Left lung (tissue), 10 donors: Measurements from ENCODE around the gene NAP1L4. TPM values are rescaled to one million over a fixed set of nuclear protein-coding genes. Genes with fewer than 3 reads are reported as not detected.
"Not testable (repeated sequence)": the region's sequence is repeated elsewhere in the genome, so short reads cannot be mapped to it uniquely, and the experiment has no call there.

Source experiments
- ATAC-seq: fragments of 200-7000 bp; cut with Tn5 transposase; one replicate; pipeline ENCODE4 v1.9.1; 2020; ENCODE audit warnings: moderate library complexity
- DNase-seq, 4 donors: peaks; one replicate each; pipeline ENCODE4 v3.0.0-alpha.2; 2013 to 2020
- H3K27ac ChIP-seq, 2 donors: fragments of 200-600 bp; sonication (generic) in 1 of 2; one replicate each; pipeline versions ENCODE4 v1.5.0 to v1.8.0; 2020 to 2021
- H3K27me3 ChIP-seq, 2 donors: fragments of 200-600 bp; sonication (generic) in 1 of 2; one replicate each; pipeline versions ENCODE4 v1.5.0 to v1.8.0; 2020 to 2021
- H3K36me3 ChIP-seq, 2 donors: fragments of 200-600 bp; sonication (generic) in 1 of 2; one replicate each; pipeline versions ENCODE4 v1.5.0 to v1.8.0; 2020 to 2021
- H3K4me1 ChIP-seq, 2 donors: fragments of 200-600 bp; one replicate each; pipeline ENCODE4 v1.8.0; 2021
- H3K4me3 ChIP-seq, 2 donors: fragments of 200-600 bp; sonication (generic) in 1 of 2; one replicate each; pipeline versions ENCODE4 v1.5.0 to v1.8.0; 2020 to 2021; ENCODE audit warnings: mild to moderate bottlenecking in 1 of 2
- H3K9me3 ChIP-seq, 2 donors: fragments of 200-600 bp; sonication (generic) in 1 of 2; one replicate each; pipeline versions ENCODE4 v1.5.0 to v1.8.0; 2020 to 2021
- intact Hi-C, 2 donors: fragments of 100-400 bp; cut with DNase I; formaldehyde crosslinking; loops; one replicate each; pipeline versions ENCODE4 v1.11.2 to v1.14.2; 2022
- polyA plus RNA-seq, 6 donors: library from polyadenylated mRNA; unstranded; fragments of 120-200 nt; gene quantifications; one replicate each; pipeline ENCODE4 v1.2.1, GENCODE V29; 2013; ENCODE audit not compliant: insufficient read length in 6 of 6
- total RNA-seq, 2 donors: library from RNA; stranded (reverse); fragmentation: NEBNext Ultra II Directional; extraction: Animal tissue kit (Norgen Biotek cat#: 25700); gene quantifications; one replicate each; pipeline ENCODE4 v1.2.1, GENCODE V29; 2021
- TF ChIP-seq, protein P1 (sequence below), 2 donors: fragments of 200-600 bp; sonication (generic) in 1 of 2; IDR thresholded peaks; one replicate each; pipeline versions ENCODE4 v1.5.0 to v1.8.0; 2021; ENCODE audit warnings: antibody characterized with exemption in 2 of 2
- donor health status: DM: no; HTN: yes; CAD: no.
- donor health status: DM: no; HTN: no; CAD: no.

NAP1L4 gene
- total and polyA plus RNA-seq, 8 donors, result 101 to 204 (median 180) TPM

DNA sequence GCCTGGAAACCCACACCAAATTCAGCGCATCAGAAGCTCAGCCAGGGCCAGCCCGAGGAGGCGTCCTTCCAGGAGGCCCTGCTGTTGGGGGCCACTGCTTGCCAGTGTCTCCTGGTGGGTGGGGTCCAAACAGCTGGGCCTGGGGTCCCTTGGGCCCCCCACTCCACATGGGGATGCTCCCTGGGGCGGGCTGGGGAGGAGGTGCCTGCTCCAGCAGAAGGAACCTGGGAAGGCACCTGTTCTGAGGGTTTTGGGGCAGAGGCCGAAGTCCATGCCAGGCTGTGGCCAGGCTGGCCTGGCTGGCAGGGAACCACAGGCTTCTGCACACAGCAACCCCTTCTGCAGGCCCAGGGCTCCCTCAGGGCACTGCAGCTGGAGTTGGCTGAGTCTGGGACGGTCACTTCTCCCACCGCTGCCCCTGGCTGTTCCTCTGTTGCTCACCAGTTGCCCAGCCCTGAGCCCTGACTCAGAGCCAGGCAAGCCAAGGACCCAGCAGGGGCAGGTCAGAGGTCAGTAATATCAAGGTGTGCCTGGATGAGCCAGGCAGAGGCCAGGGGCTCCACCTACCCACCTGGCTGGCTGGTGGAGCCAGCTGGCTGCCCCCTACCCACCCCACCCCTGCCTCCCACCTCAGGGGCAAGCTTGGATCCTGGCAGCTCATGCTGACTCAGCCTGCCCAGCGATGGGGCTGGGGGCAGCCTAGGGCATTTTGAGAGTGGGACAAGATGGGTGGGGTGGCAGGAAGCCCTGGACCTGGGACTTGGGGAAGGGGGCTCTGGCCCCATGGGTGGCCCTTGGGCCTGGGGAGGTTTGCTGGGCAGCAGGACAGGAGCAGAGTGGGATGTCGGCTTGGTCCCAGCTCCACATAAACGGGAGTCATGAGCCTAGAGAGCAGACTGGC lies 51.0 kb downstream of the NAP1L4 start:
- Histone ChIP-seq H3K4me1 (peaks cover 8 to 40% of the 10 kb centered on the region in 2 donors), H3K27ac (peak overlapping the region in 1 of 2 donors; percentile 19), H3K27me3 (no peaks in the 10 kb centered on the region), H3K9me3 (peaks cover 0 to 10% of the 10 kb centered on the region in 2 donors), H3K4me3 (no peak overlapping the region), H3K36me3 (peaks cover 0 to 18% of the 10 kb centered on the region in 2 donors)
- intact Hi-C loops, result no loop called here
- DNase-seq (peak in 1 of 4 donors; percentile 69), ATAC-seq (peak; percentile 1)
- TF ChIP-seq, protein P1, sequence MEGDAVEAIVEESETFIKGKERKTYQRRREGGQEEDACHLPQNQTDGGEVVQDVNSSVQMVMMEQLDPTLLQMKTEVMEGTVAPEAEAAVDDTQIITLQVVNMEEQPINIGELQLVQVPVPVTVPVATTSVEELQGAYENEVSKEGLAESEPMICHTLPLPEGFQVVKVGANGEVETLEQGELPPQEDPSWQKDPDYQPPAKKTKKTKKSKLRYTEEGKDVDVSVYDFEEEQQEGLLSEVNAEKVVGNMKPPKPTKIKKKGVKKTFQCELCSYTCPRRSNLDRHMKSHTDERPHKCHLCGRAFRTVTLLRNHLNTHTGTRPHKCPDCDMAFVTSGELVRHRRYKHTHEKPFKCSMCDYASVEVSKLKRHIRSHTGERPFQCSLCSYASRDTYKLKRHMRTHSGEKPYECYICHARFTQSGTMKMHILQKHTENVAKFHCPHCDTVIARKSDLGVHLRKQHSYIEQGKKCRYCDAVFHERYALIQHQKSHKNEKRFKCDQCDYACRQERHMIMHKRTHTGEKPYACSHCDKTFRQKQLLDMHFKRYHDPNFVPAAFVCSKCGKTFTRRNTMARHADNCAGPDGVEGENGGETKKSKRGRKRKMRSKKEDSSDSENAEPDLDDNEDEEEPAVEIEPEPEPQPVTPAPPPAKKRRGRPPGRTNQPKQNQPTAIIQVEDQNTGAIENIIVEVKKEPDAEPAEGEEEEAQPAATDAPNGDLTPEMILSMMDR (IDR thresholded peaks at IDR 0.05), result no peak

DNA sequence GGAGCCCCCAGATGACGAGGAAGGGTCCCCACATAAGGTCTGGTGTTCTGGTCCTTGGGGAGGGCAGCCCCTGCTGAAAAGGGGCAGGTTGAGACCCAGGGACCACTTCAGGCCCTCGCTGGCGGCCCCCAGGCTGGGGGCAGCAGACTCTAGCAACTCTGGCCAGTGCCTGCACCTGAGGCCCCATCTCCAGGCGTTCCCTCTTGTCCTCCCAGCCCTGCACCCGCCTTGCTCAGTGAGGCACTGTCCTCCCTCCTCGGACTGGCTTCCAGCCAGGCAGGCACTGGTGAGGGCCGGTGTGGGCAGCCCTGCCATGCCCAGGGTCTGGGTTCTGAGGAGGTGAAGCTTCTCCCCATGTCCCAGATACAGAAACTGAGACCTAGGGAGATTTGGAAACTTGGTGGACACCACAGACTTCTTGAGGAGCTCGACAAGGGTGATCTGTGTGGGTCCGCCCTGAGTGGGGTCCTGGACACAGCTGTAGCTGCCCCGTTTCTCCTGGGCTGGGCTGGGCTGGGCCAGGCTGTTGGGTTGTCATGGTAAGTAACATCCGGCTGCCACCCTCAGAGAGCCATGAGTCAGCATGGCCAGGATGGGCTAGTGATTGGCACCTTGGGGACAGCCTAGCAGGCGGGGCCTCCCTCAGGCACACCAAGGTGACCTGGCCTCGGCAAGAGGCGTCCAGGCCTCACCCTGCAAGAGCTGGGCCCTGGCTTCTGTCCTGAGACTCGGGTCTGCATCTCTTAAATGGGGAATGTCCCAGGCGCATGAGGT lies 51.8 kb downstream of the NAP1L4 start:
- peaks cover 0 to 10% of the 10 kb centered on the region in 2 donors for H3K9me3 ChIP-seq

DNA sequence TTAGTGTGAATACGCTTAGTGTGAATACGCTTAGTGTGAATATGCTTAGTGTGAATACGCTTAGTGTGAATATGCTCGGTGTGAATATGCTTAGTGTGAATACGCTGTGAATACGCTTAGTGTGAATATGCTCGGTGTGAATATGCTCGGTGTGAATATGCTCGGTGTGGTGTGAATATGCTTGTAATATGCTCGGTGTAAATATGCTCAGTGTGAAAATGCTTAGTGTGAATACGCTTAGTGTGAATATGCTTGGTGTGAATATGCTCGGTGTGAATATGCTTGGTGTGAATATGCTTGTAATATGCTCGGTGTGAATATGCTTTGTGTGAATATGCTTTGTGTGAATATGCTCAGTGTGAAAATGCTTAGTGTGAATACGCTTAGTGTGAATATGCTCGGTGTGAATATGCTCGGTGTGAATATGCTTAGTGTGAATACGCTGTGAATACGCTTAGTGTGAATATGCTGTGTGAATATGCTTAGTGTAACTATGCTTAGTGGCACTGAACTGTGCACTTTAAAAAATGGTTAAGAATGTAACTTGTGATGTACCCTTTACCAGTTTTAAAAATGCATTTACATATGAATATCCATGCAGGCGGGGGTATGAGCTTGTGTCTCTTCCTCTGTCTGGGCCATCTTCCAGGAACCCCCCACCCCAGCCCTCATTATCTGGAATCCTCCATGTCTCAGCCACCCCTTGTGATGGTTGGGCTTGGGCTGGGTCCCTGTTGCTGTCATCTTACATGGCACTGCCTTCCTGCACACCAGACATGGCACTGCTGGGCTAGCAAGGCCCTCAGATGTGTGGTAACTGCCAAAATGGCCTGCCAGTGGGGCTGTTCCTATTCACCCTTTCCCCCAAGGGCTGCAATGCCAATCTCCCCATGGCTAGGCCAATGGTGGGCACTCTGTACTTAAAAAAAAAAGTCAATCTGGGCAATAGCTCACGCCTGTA lies 53.4 kb downstream of the NAP1L4 start:
- H3K4me3 ChIP-seq, ATAC-seq, H3K27ac ChIP-seq, H3K36me3 ChIP-seq, DNase-seq, H3K27me3 ChIP-seq, intact Hi-C loops, H3K9me3 ChIP-seq: not testable (repeated sequence)
- peaks cover 0 to 19% of the 10 kb centered on the region in 2 donors for H3K4me1 ChIP-seq

More for the DNA sequence above, 51.8 kb downstream of the NAP1L4 start:
- DNase-seq (peak in 2 of 4 donors; percentile 67 to 88), ATAC-seq (peak; percentile 68)
- Histone ChIP-seq H3K4me3 (no peak overlapping the region), H3K27ac (peak overlapping the region in 1 of 2 donors; percentile 19), H3K36me3 (peaks cover 0 to 18% of the 10 kb centered on the region in 2 donors), H3K4me1 (peaks cover 8 to 31% of the 10 kb centered on the region in 2 donors), H3K27me3 (no peaks in the 10 kb centered on the region)
- intact Hi-C loops, result no loop called here
- TF ChIP-seq, protein P1 (IDR thresholded peaks at IDR 0.05), result no peak

DNA sequence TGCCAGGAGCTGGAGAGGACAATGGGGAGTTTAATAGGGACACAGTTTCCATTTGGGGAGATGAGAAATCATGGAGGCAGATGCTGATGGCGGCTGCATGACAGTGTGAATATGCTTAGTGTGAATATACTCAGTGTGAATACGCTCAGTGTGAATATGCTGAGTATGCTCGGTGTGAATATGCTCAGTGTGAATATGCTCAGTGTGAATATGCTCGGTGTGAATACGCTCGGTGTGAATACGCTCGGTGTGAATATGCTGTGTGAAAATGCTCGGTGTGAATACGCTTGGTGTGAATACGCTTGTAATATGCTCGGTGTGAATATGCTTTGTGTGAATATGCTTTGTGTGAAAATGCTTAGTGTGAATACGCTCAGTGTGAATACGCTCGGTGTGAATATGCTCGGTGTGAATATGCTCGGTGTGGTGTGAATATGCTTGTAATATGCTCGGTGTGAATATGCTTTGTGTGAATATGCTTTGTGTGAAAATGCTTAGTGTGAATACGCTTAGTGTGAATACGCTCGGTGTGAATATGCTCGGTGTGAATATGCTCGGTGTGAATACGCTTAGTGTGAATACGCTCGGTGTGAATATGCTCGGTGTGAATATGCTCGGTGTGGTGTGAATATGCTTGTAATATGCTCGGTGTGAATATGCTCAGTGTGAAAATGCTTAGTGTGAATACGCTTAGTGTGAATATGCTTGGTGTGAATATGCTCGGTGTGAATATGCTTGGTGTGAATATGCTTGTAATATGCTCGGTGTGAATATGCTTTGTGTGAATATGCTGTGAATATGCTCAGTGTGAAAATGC lies 54.3 kb downstream of the NAP1L4 start:
- DNase-seq, H3K9me3 ChIP-seq, H3K36me3 ChIP-seq, ATAC-seq, intact Hi-C loops, H3K27ac ChIP-seq, H3K4me3 ChIP-seq, H3K27me3 ChIP-seq: not testable (repeated sequence)
- H3K4me1 ChIP-seq, result peaks cover 0 to 25% of the 10 kb centered on the region in 2 donors

DNA sequence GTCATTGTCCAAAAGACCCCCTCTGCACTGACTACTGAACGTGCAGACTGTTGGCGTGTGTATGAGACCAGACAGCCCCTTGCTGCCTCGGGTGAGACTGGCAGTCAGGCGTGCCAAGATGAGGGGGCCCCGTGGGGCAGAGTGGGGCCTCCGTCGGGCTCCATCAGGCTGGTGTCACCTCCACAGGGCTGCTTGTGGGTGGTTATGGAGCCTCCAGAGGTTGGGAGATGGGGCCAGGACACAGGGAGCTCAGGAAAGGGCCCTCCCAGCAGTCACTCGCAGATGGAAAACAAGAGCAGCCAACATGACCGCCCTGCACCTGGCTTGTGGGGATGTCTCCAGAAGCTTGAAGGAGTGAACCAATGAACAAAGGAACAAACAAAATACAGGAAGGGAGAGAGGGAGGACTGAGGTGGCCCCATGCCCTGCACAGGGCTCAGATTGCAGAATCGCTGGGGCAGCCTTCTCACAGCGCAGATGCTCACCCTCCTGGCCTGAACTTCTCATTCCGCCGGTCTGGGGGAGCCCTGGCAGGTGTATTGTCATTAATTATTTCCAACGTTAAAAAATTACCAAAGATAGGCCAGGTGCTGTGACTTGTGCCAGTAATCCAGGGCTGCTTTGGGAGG lies 57.4 kb downstream of the NAP1L4 start:
- Histone ChIP-seq H3K4me1 (peaks cover 0 to 36% of the 10 kb centered on the region in 2 donors), H3K27me3 (peaks cover 0 to 15% of the 10 kb centered on the region in 2 donors), H3K9me3 (peaks cover 0 to 10% of the 10 kb centered on the region in 2 donors), H3K4me3 (no peak overlapping the region), H3K36me3 (no peaks in the 10 kb centered on the region), H3K27ac (no peak overlapping the region)
- intact Hi-C loops, result no loop called here
- ATAC-seq (no peak), DNase-seq (peak in 1 of 4 donors; percentile 53)
- TF ChIP-seq, protein P1 (IDR thresholded peaks at IDR 0.05), result no peak
